DMS 273 (cell line): ENCODE results near the gene AHCTF1.
A peak's percentile ranks its signal among the peaks of the same experiment; 100 is the strongest.
"Not testable (repeated sequence)": the region's sequence is repeated elsewhere in the genome, so short reads cannot be mapped to it uniquely, and the experiment has no call there.

Experiments
- DNase-seq: peaks from one replicate; lab custom pipeline; 2025; ENCODE audit not compliant: unreplicated experiment; lab: John Stamatoyannopoulos, UW

The AHCTF1 gene

DNA sequence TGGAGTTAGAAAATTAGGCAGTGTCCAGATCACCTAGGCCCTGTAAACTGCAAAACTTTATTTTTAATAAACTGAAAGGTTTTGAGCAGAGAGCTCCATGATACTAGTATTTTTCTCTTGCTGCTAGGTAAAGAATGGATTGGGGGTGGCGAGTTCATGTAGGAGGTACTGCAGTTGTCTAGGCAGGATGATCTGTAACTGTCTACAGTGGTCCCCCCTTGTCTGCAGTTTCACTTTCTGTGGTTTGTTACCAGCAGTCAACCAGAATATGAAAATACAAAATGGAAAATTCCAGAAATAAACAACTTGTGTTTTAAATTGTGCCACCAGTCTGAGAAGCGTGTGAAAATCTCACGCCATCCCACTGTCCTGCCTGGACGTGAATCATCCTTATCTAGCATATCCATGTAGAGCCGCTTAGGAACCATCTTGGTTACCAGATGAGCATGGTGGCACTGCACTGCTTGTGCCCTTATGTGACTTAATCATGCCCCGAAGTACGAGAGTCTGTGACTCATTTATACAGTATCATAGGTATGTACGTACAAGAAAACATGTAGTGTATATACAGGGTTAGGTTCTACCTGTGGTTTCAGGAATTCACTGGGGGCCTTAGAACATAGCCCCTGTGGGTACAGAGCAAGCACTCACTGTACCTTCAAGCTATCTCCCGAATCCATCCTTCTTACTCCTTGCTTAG is 94.2 kb downstream of the AHCTF1 start:
- peak; percentile 34 for DNase-seq

DNA sequence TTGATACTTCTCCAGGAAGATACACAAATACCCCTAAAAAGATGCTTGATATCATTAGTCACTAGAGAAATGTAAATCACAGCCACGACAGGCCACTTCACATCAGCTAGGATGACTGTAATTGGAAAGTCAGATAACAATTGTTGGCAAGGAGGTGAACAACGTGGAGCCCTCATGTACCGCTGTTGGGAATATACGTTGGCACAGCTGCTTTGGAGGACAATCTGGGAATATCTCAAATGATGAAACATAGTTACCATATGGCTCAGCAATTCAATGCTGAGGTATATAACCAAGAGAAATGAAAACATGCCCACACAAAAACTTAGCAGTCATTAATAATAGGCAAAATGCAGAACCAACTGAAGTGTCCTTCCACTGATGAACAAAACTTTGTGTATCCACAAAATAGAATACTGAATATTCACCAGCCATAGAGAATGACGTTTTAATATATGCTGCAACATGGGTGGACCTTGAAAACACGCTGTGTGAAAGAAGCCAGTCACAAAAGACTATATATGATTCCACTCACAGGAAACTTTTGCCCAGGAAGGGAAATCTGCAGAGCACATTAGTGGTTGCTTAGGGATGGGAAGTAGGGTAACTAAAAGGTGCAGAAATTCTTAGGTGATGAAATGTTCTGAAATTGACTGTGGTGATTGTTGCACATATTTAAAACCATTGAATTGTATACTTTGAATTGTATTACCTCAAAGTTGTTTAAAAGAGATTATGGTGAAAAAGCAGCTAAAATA is 95.4 kb downstream of the AHCTF1 start:
- peak; percentile 76 for DNase-seq

DNA sequence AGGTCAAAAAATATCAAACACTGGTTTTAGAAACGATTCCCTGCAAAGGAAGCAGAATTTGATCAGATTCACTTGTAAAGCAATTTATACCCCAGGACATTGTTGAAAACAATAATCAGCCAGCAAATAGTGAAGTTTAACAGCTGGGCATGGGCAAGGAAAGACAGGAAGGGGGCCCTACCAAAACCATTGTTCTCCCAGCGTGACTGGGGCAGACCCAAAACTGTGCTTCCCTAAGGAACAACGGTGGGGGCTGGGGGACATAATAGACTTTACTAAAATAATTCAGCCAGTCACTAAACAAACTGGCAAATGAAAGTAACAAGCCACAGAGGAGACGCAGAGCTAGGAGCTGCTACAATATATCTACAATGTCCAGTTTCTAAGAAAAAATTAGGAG is 100.2 kb downstream of the AHCTF1 start:
- DNase-seq = no peak

DNA sequence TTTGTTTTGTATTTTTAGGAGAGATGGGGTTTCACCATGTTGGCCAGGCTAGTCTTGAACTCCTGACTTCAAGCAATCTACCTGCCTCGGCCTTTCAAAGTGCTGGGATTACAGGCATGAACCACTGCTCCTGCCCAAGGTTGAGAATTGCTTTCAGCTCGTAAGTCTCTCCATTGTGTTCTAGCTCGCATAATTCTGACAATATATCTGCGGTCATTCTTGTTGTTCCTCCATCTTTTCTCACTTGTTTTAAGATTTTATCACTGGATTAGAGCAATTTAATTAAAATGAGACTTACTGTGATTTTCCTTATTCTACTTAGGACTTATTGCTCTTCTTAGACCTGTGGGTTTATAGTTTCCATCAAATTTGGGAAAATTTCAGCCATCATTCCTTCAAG is 102.9 kb downstream of the AHCTF1 start:
- DNase-seq = no peak

DNA sequence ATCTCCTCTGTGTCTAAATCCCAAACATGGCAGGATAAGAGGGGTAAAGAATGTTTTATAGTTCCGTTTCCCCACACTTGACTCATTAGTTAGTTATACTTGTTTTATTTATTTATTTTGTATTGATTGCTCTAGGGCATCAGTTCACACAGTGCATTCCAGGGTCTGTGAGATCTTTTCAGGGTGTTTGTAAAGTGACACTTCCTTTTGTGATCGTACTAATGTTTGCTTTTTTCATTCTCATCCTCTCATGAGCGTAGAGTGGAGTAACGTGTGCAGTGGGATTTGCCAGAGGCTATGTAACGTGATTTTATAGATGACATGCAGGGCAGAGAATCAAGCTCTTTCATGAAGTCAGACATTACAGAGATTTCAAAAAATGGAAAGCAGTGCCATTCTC is 104.4 kb downstream of the AHCTF1 start:
- no peak for DNase-seq

DNA sequence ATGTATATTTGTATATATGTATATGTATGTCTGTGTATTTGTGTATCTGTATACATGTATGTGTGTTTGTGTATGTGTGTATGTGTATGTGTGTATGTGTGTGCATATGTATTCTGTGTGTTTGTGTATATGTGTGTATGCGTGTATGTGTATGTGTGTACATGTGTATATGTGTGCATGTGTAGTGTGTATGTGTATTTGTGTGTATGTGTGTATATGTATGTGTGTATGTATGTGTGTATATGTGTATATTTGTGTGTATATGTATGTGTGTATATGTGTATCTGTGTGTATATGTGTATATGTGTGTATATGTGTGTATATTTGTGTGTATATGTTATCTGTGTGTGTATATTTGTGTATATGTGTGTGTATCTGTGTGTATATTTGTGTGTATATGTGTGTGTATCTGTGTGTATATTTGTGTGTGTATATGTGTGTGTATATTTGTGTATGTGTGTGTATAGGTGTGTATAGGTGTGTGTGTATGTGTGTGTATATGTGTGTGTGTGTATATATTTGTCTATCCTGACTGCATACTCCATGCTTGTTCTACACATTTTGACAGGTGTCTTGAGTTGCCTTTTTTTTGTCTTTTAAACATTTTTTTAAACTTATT is 106.1 kb downstream of the AHCTF1 start:
- no peak for DNase-seq

DNA sequence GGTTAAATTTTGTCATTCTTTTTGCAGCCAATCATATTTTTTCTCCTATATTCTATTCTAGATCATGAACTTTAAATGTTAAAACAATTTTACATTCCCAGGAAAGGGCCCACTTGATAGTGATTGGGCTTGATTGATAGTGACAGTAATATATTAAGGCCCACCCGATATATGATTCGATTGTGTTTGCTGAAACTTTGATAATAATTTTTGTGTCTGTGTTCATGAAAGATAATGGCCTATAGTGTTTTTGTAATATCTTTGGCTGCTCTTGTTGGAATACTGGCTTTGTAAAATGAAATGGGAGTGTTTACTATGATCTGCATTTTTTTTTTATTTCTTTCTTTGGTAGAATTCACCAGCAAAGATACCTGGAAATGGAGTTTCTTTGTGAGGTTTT is 107.2 kb downstream of the AHCTF1 start:
- no peak for DNase-seq

DNA sequence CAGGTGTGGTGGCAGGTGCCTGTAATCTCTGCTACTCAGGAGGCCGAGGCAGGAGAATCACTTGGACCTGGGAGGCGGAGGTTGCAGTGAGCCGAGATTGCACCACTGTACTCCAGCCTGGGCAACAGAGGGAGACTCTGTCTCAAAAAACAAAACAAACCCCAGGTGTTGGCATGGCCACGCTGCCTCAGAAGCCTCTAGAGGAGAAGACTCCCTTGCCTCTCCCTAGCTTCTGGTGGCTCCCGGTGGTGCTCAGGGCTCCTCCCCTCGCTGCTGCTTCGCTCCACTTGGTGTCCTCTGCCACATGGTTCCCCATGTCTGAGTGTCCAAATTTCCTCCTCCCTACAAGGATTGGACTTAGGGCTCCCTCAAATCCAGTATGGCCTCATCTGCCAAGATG is 109.6 kb downstream of the AHCTF1 start:
- not testable (repeated sequence) for DNase-seq

DNA sequence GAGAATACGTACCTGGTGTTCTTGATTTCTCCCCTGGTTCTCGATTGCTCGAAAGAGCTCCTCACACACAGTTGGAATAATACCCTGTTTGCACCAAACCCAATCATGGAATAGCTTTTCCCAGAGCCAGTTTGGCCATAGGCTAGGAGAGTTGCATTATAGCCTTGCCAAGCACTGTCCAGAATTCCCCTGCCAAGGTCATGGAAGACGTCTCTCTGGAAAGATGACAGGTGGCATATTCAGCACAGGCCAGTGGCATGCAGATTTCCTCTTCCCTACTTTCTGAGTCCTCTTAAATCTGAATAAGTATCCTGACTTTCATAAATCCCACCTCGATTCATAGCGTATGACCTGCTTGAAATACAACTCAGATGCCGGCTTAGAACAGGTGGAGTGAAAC is 111.1 kb downstream of the AHCTF1 start:
- no peak for DNase-seq

DNA sequence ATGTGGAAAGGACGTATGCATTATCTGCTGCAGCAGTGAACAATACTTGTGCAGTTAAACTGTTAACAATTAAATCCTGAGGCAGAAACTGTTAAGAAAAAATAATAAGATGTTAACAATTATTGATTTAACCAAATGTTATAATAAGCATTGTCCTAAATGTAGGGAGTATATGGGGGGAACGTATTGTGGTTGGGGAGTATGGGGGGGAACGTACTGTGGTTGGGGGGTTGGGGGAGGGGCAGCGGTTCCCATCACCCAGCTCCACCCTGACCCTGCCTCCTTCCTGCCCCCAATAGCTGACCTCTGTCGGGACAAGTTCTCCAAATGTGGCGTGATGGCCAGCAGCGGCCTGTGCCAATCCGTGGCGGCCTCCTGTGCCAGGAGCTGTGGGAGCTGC is 114.0 kb downstream of the AHCTF1 start:
- DNase-seq = peak; percentile 13

DNA sequence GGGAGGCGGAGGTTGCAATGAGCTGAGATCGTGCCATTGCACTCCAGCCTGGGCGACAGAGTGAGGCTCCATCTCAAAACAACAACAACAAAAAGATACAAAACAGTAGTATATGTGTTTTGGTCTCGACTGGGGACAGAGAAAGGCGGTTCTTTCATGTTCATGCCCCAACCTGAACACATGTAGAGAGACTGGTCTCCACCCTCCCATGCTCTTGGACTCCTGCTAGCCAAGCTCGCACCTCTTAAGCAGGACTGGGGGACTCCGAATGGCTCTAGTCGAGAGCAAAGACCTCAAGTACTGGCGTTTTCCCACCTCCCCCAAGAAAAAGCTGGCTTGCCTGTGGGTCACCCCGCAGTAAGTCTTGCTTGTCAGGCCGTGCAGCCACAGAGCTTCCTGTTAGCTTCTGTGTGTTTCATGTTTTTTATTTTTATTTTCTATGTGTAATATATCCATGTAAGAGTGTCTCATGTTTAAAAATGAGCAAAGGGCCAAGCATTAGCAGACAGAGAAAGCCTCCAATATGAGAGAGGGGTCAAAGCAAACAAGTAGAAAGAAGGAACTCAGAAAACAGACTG is 116.0 kb downstream of the AHCTF1 start:
- DNase-seq = no peak

DNA sequence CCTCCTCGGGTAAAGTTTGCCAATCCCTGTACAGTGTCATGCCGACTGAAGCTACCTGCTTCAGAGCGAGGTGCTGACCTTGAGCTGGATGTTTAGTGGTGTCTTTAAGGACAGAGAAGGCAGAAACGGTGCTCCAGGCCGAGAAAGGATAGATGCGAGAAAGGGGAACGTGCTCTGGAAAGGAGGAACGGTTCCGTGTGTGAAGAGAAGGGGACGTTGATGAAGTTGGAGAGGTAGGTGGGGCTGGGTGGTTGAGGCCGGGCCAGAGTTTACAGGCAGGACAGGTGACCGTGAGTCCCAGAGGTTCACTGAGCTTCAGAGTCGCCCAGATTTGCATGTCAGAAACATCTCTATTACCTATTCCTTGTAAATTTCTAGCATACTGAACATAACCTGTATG is 116.9 kb downstream of the AHCTF1 start:
- DNase-seq = no peak

DNA sequence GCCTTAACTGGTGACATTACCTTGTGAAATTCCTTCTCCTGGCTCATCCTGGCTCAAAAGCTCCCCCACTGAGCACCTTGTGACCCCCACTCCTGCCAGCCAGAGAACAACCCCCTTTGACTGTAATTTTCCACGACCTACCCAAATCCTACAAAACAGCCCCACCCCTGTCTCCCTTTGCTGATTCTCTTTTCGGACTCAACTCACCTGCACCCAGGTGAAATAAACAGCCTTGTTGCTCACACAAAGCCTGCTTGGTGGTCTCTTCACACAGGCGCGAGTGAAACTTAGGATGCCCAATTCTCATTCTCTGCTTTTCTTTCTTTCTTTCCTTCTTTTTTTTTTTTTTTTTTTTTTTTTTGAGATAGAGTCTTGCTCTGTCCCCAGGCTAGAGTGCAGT is 118.4 kb downstream of the AHCTF1 start:
- not testable (repeated sequence) for DNase-seq

DNA sequence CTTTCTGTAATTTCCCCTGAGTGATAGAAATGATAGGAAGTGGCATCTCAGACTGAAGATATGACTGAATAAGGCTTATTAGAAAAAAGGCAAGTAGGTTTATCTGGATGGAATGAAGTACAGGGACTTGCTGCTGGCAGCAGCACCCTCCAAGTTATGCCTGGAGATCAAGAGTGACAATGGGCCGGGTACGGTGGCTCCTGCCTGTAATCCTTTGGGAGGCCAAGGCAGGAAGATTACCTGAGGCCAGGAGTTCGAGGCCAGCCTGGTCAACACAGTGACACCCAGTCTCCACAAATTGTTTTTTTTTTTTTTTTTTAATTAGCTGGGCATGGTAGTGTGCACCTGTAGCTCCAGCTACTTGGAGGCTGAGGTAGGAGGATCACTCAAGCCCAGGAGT is 119.8 kb downstream of the AHCTF1 start:
- no peak for DNase-seq

DNA sequence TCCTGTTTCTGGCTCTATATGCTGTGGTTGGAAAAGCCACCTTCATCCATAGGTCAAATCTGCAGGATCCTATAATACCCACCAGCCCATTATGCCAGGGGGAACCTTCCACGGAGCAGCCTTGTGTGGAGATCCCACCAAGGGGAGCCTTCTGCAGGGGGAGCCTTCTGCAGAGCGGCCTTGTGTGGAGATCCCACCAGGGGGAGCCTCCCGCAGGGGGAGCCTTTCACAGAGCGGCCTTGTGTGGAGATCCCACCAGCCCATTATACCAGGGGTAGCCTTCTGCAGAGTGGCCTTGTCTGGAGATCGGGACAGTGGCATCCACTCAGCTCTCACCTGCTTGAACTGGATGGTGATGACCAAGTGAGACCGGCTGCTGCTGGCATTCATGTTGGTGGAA is 122.3 kb downstream of the AHCTF1 start:
- DNase-seq = no peak

DNA sequence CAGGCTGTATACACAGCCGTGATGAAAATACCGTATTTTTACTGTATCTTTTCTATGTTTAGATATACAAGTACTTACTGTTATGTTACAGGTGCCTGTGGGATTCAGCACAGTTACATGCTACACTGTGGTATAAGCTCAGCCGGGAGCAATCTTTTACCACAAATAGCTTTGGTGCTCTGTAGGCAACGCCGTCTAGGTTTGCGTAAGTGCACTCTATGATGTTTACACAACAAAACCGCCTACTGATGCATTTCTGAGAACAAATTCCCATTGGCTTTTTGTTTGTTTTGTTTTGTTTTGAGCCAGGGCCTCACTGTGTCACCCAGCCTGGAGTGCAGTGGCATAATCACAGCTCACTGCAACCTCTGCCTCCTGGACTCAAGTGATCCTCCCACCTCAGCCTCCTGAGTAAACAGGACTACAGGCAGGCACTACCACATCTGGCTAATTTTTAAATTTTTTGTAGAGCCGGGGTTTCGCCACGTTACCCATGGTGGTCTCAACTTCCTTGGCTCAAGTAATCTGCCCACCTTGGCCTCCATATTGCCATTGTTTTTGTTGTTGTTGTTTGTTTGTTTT is 126.5 kb downstream of the AHCTF1 start:
- no peak for DNase-seq

DNA sequence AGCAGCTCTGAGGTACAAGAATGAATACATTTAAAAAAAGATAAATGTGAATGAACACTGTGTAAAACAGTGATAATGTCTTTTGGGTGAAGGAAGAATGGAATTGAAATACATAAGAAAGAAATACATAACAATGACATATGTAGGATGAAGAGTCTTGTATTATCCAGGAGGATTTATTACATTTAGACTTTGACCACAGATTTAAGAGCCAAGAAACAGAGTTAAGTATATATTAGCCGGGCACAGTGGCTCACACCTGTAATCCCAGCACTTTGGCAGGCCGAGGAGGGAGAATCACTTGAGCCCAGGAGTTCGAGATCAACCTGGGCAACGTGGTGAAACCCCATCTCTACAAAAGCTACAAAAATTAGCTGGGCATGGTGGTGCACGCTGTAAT is 127.9 kb downstream of the AHCTF1 start:
- DNase-seq = no peak

DNA sequence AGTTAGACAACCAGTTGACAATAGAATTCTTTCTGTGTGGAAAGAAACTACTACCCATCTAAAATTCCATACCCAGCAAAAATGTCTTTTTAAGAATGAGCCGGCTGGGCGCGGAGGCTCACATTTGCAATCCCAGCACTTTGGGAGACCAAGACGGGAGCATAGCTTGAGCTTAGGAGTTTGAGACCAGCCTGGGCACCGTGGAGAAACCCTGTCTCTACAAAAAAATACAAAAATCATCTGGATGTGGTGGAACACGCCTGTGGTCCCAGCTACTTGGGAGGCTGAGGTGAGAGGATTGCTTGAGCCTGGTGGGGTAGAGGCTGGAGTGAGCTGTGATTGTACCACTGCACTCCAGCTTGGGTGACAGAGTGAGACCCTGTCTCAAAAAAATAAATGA is 128.4 kb downstream of the AHCTF1 start:
- DNase-seq = no peak

DNA sequence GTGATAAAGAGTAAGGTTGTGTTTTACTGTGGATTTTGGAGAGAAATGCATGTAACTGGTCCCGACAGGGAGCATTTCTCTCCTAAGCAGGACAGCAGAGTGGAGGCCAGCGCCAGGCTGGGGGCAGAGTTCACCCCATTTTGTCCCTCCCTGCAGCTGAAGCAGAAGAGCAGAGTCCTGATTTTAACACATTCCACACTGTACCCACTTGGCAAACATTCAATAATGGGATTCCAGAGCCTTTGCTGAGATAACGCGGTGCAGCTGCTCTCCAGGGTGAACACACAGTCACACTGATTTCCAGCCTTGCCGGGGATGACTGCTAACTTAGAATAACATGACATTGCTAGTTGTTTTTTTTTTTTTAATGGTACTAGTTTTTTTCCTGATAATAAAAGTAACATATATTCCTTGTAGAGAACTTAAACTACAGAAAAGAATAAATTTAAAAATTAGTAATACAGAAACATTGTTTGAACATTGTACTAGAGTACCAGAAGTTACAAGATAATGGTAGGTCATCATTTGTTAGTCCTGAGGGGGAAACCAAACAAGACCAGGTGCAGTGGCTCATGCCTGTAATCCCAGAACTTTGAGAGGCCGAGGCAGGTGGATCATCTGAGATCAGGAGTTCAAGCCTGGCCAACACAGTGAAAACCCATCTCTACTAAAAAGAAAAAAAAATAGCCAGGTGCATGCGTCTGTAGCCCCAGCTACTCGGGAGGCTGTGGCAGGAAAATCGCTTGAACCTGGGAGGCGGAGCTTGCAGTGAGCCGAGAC is 130.3 kb downstream of the AHCTF1 start:
- DNase-seq = no peak

DNA sequence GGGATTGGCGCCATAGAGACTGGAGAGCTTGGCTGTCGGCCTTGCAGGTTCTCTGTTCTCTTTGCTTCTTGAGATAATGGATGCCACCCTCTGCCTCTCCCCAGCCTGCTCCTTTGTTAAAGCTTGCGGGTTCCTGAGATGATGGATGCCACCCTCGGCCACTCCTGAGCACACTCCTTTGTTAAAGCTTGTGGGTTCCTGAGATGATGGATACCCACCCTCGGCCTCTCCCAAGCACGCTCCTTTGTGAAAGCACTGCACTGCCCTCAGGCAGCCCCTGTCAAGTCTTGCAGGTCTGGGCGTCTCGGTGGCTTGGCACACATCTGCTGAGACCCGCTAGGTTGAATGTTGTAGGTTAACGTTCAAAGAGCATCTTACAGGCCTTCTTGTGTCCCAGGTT is 131.0 kb downstream of the AHCTF1 start:
- DNase-seq = no peak

DNA sequence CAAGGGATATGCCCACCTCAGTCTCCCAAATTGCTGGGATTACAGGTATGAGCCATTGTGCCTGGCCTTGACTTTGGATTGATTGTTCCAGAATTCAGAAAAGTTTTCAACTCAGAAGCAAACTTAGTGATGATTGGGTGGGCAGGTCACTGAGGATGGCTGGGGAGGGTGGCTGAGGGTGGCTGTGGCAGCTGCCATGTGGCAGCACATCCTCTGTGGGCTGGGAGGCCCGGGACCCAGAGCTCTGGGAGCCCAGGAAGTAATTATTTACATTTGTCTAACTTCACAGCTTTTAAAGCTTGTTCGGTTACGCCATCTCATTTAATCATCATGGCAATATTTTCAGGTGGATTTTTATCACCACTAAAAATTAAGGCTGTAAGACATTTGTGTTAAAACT is 131.4 kb downstream of the AHCTF1 start:
- DNase-seq = no peak
